GM21528 (cell line): ENCODE data around the gene NAXD.
"Not testable (repeated sequence)": the region's sequence is repeated elsewhere in the genome, so short reads cannot be mapped to it uniquely, and the experiment has no call there.

Experiments used
- ATAC-seq: cut with Tn5 transposase; IDR thresholded peaks from one replicate; pipeline ENCODE4 v1.9.1; 2021; ENCODE audit warnings: mild to moderate bottlenecking, moderate library complexity; ENCODE audit not compliant: unreplicated experiment, low FRiP score

NAXD gene

GRCh38 chr13:110627761-110628476 is 12.6 kb downstream of the NAXD start:
- ATAC-seq = no peak

GRCh38 chr13:110628477-110628793 is 13.1 kb downstream of the NAXD start:
- no peak for ATAC-seq

GRCh38 chr13:110628952-110629701 is 13.8 kb downstream of the NAXD start:
- ATAC-seq = no peak

GRCh38 chr13:110629735-110630134 is 14.4 kb downstream of the NAXD start:
- ATAC-seq = no peak

- ATAC-seq = no peak
Observed at GRCh38 chr13:110630566-110631119, 15.3 kb downstream of the NAXD start.

GRCh38 chr13:110632255-110632654 is 16.9 kb downstream of the NAXD start:
- ATAC-seq = not testable (repeated sequence)

- no peak for ATAC-seq
Observed at GRCh38 chr13:110633776-110634175, 18.4 kb downstream of the NAXD start.

- ATAC-seq = no peak
Observed at GRCh38 chr13:110634558-110634957, 19.2 kb downstream of the NAXD start.

- no peak for ATAC-seq
Observed at GRCh38 chr13:110635405-110636002, 20.2 kb downstream of the NAXD start.

GRCh38 chr13:110636053-110636475 is 20.7 kb downstream of the NAXD start:
- ATAC-seq = no peak

GRCh38 chr13:110636701-110637201 is 21.4 kb downstream of the NAXD start:
- ATAC-seq = no peak

GRCh38 chr13:110637275-110637674 is 21.9 kb downstream of the NAXD start:
- no peak for ATAC-seq

GRCh38 chr13:110637747-110638146 is 22.4 kb downstream of the NAXD start:
- no peak for ATAC-seq

- no peak for ATAC-seq
Observed at GRCh38 chr13:110638257-110638656, 22.9 kb downstream of the NAXD start.

- ATAC-seq = no peak
Observed at GRCh38 chr13:110638814-110639806, 23.8 kb downstream of the NAXD start.

GRCh38 chr13:110639935-110640334 is 24.6 kb downstream of the NAXD start:
- no peak for ATAC-seq

- ATAC-seq = no peak
Observed at GRCh38 chr13:110640591-110641029, 25.3 kb downstream of the NAXD start.

GRCh38 chr13:110641055-110642015 is 26.0 kb downstream of the NAXD start:
- no peak for ATAC-seq
